Measurements from ENCODE around the gene RNF166.

Gene RNF166

GRCh38 chr16:88752386-88753002, 46.3 kb upstream of the RNF166 start:
- no peak for TF ChIP-seq FOXP2 (optimal IDR thresholded peaks at IDR 0.05; ENCODE audit: borderline replicate concordance, extremely low read depth, extremely low read length, insufficient read depth)
- no peak for TF ChIP-seq POLR2AphosphoS5 (IDR thresholded peaks at IDR 0.05; ENCODE audit: low read depth, low read length)
- no peak for TF ChIP-seq REST (IDR thresholded peaks at IDR 0.05; ENCODE audit: insufficient read depth in 1 of 2, low read depth in 2 of 2, low read length in 2 of 2)
- TF ChIP-seq SIN3A (IDR thresholded peaks at IDR 0.05; ENCODE audit: borderline replicate concordance, insufficient read depth, low read length), result no peak
- TF ChIP-seq TAF1 (IDR thresholded peaks at IDR 0.05; ENCODE audit: borderline replicate concordance, insufficient read depth, low read length), result no peak

GRCh38 chr16:88750854-88751253, 44.6 kb upstream of the RNF166 start:
- no peak for TF ChIP-seq POLR2AphosphoS5 (IDR thresholded peaks at IDR 0.05; ENCODE audit: low read depth, low read length)
- TF ChIP-seq TAF1 (IDR thresholded peaks at IDR 0.05; ENCODE audit: borderline replicate concordance, insufficient read depth, low read length), result no peak
- TF ChIP-seq FOXP2 (optimal IDR thresholded peaks at IDR 0.05; ENCODE audit: borderline replicate concordance, extremely low read depth, extremely low read length, insufficient read depth), result no peak
- no peak for TF ChIP-seq SIN3A (IDR thresholded peaks at IDR 0.05; ENCODE audit: borderline replicate concordance, insufficient read depth, low read length)
- no peak for TF ChIP-seq REST (IDR thresholded peaks at IDR 0.05; ENCODE audit: insufficient read depth in 1 of 2, low read depth in 2 of 2, low read length in 2 of 2)

- TF ChIP-seq SIN3A (IDR thresholded peaks at IDR 0.05; ENCODE audit: borderline replicate concordance, insufficient read depth, low read length) (no peak), REST (IDR thresholded peaks at IDR 0.05; ENCODE audit: insufficient read depth in 1 of 2, low read depth in 2 of 2, low read length in 2 of 2) (no peak), FOXP2 (optimal IDR thresholded peaks at IDR 0.05; ENCODE audit: borderline replicate concordance, extremely low read depth, extremely low read length, insufficient read depth) (no peak), TAF1 (IDR thresholded peaks at IDR 0.05; ENCODE audit: borderline replicate concordance, insufficient read depth, low read length) (no peak), POLR2AphosphoS5 (IDR thresholded peaks at IDR 0.05; ENCODE audit: low read depth, low read length) (no peak)
Observed at GRCh38 chr16:88749358-88749757, 43.1 kb upstream of the RNF166 start.

GRCh38 chr16:88748364-88748763, 42.2 kb upstream of the RNF166 start:
- TF ChIP-seq POLR2AphosphoS5 (IDR thresholded peaks at IDR 0.05; ENCODE audit: low read depth, low read length) (no peak), REST (IDR thresholded peaks at IDR 0.05; ENCODE audit: insufficient read depth in 1 of 2, low read depth in 2 of 2, low read length in 2 of 2) (no peak), SIN3A (IDR thresholded peaks at IDR 0.05; ENCODE audit: borderline replicate concordance, insufficient read depth, low read length) (no peak), TAF1 (IDR thresholded peaks at IDR 0.05; ENCODE audit: borderline replicate concordance, insufficient read depth, low read length) (no peak), FOXP2 (optimal IDR thresholded peaks at IDR 0.05; ENCODE audit: borderline replicate concordance, extremely low read depth, extremely low read length, insufficient read depth) (no peak)

Data from PFSK-1 (cell line).